LNCaP clone FGC (cell line): Measurements from ENCODE around the gene GLIS1.

Experiments
- DNase-seq: peaks from one replicate; pipeline ENCODE4 v3.0.0-alpha.2; 2011; ENCODE audit warnings: low read depth
- H3K4me3 ChIP-seq: 2 replicates; pipeline ENCODE4 v1.5.1; 2011; ENCODE audit warnings: mild to moderate bottlenecking, low read depth, low read length, control low read depth
- TF ChIP-seq, protein P1 (sequence below): IDR thresholded peaks from 2 replicates; pipeline ENCODE4 v1.5.1; 2012; ENCODE audit warnings: mild to moderate bottlenecking; ENCODE audit not compliant: control insufficient read depth, insufficient read depth; ENCODE audit errors: extremely low read depth

The GLIS1 gene

DNA sequence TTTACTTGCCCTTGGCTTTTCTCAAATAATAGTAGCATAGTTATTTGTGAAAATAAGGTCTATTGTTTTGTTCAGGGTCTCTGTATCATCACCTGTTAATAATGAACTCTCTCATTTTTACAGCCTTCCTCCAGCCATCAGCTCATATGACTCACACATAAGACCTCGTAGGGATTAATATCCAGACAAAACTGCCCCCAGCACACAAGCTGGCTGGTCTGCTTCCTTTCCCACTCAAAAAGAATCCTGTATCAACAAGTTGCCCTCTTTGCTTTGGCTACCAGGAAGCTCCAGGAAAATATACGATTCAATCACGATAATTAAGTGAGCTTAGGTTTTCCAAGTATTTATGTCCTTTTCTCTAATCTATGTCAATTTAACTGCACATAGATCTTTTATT lies 160.6 kb downstream of the GLIS1 start:
- no peak for DNase-seq
- H3K4me3 ChIP-seq, result no peak overlapping the region
- TF ChIP-seq, protein P1, sequence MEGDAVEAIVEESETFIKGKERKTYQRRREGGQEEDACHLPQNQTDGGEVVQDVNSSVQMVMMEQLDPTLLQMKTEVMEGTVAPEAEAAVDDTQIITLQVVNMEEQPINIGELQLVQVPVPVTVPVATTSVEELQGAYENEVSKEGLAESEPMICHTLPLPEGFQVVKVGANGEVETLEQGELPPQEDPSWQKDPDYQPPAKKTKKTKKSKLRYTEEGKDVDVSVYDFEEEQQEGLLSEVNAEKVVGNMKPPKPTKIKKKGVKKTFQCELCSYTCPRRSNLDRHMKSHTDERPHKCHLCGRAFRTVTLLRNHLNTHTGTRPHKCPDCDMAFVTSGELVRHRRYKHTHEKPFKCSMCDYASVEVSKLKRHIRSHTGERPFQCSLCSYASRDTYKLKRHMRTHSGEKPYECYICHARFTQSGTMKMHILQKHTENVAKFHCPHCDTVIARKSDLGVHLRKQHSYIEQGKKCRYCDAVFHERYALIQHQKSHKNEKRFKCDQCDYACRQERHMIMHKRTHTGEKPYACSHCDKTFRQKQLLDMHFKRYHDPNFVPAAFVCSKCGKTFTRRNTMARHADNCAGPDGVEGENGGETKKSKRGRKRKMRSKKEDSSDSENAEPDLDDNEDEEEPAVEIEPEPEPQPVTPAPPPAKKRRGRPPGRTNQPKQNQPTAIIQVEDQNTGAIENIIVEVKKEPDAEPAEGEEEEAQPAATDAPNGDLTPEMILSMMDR, result no peak

DNA sequence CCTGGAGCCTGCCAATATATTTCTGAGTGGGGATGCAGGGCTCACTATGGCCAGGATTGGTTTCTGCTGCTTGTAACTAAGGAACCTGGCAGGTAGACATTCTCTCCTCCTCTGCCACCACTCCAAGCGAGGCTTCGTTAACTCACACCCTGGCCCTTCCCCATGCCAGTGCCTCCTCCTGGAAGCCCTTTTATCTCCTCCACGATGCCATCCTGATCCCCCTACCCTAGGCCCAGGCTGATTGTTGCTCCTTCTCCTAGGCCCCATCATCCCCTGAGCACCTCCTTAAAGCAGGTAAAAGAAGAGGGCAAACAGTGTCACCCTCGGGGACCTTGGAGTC lies 161.2 kb downstream of the GLIS1 start:
- DNase-seq, result no peak
- H3K4me3 ChIP-seq, result no peak overlapping the region
- TF ChIP-seq, protein P1, result no peak

DNA sequence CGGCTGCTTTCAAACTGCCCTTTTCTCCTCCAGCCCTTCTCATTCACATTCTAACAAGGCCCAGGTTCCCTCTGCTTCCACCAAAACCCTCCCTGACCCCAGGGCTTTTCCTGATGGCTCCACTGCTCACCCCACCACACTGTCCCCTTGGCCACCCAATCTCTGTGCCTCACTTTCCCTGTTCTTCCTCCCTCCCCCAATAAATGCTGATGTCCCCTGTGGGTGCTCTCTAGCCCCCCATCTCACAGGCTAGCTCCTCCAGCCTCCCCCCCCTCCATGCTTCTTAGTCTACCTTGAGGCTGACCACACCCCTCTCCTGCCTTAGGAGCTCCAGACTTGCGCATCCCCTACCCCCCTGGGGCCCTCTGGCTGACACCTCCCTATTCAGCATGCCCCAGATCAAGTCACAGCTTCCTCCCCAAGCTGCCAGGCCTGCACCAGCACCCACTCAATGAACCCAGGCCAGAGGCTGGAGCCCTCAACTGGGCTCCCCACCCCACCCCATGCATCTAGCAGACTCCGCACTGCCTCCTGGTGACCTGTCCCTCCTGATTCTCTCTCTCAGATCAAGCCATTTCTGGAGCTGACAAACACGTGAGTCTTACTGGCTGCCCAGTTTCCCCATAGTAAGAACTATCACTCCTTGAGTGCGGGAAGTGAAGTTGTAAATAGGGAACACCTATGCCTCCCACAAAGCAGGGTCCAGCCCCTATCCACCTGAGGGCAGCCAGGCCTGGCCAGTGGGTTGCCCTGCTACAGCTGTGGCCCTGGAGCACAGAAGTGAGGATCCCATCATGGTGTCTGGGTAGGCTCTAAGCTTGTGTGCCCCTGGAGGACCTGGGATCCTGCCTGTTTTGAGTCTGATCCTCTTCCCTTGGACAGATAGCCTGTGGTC lies 161.9 kb downstream of the GLIS1 start:
- TF ChIP-seq, protein P1, result no peak
- no peak overlapping the region for H3K4me3 ChIP-seq
- no peak for DNase-seq

DNA sequence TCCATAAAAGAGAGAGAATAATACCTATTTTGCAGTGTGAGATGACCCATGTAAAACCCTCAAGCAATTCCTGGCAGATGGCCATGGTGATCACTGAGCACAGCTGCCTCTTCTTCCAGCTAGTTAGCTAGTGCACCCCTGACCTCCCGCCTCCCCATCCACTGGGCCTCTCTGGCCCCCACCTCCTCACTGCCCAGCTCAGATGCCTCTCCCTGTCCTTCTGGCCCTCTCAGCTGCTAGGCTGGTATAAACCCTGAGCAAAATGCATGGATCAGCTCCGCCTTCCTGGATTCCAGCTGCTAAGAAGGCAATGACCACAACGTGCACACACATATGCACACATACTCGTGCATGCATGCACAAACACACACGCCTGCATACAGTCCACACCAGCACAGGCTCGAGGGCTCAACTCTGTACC lies 162.6 kb downstream of the GLIS1 start:
- TF ChIP-seq, protein P1, result no peak
- no peak for DNase-seq
- H3K4me3 ChIP-seq, result no peak overlapping the region

DNA sequence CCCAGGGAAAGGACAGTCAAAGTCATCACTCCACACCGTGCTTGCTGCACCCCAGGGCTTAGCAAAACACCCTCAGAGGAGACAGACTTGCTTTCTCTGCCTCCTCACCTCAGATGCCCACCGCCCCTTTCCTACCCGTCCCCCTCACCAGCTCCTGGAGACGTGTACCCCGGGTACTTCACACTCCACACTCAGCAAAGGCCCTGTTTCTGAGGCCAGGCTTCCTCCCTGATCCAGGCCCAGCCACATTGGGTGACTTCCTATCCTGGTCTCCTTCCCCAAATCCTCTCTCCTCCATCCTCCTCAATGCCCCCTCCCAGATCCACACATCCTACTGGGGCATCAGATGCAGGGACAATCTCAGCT lies 163.0 kb downstream of the GLIS1 start:
- no peak for DNase-seq
- TF ChIP-seq, protein P1, result no peak
- H3K4me3 ChIP-seq, result no peak overlapping the region

DNA sequence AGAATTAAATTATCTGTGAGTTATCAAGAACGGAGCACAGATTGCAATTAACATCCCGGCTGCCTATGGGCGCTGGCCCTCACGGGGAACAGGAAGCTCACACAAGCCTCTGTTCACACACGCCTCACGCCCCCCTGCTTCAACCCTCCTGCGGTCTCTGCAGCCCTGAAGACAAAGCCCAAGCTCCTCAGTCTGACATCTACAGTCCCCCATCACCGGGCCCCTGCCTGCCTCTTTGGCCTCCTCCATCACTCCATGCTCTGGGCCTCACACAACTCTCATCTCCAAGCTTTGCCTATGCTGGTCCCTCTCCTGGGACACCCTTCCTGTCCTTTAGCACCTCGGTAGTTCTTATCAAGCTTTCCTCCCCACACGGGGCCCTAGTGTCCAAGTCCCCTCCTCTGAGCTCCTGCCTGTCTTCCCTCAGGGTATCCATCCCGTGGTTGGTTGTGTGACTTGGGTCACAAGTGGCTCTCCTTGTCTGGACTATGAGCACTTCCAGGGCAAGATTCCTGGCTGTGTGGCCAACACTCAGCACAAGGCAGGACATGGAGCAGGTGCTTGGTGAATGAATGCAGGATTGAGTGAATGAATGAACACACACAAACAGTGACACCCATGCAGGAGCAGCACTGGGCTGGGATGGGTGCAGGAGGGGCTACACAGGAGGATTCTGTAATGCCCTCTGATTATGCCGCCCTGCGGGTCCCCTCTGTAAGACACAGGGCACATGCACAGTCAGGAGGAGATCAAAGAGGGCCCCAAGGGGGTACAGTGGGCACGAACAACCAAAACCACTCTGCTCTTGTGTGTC lies 163.6 kb downstream of the GLIS1 start:
- DNase-seq, result no peak
- no peak overlapping the region for H3K4me3 ChIP-seq
- TF ChIP-seq, protein P1, result no peak
